Measurements from ENCODE around the gene PABPC5. TPM values are rescaled to one million over a fixed set of nuclear protein-coding genes. Genes with fewer than 3 reads are reported as not detected.

PABPC5 gene
- total and polyA plus RNA-seq, 2 experiments from 2014 or later = 2.8 to 5.4 TPM

DNA sequence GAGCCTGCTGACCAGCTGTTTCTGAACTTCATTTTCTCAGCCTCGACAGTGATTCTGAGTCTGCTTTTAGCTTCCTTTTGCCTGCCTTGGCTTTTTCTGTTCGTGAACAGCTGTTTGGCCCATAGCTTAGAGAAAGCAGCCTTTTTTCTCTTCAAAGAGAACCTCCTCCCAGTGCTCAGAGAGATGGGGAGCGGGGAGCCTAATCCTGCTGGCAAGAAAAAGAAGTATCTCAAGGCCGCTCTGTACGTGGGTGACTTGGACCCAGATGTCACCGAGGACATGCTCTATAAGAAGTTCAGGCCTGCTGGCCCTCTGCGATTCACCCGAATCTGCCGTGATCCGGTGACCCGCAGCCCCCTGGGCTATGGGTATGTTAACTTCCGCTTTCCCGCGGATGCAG lies 756 bp downstream of the PABPC5 start:
- peak; percentile 8 for DNase-seq (ENCODE audit: low spot score)
- no peaks in the 10 kb centered on the region for H3K9me2 ChIP-seq (replicated peaks; ENCODE audit: insufficient read depth)
- no peak for TF ChIP-seq CTCF (IDR thresholded peaks at IDR 0.05; ENCODE audit: poor library complexity)
- no peak for TF ChIP-seq EZH2phosphoT487 (IDR thresholded peaks at IDR 0.05; ENCODE audit: low read depth, severe bottlenecking, unreplicated experiment)
- TF ChIP-seq EZH2 (IDR thresholded peaks at IDR 0.05; ENCODE audit: borderline replicate concordance) = no peak
- H2AFZ ChIP-seq = peak overlapping the region; percentile 93
- H3K36me3 ChIP-seq (replicated peaks; ENCODE audit: insufficient read depth, low read depth) = no peaks in the 10 kb centered on the region
- H3K9me3 ChIP-seq (ENCODE audit: low read depth) = no peaks in the 10 kb centered on the region
- peak overlapping the region; percentile 36 for H3K4me3 ChIP-seq
- H3K27ac ChIP-seq = peak overlapping the region; percentile 92
- no peaks in the 10 kb centered on the region for H4K20me1 ChIP-seq (ENCODE audit: insufficient read depth, poor library complexity, severe bottlenecking)
- 69% methylated on average over 14 of the region's 14 CpGs for WGBS (ENCODE audit: low lambda C conversion rate, missing lambda C conversion rate)
- no peaks in the 10 kb centered on the region for H3K27me3 ChIP-seq
- H3K4me2 ChIP-seq = peak overlapping the region; percentile 83
- no peaks in the 10 kb centered on the region for H3K4me1 ChIP-seq (ENCODE audit: insufficient read depth)
- peaks cover 15% of the 10 kb centered on the region for H3K79me2 ChIP-seq

Small RNA genes lying within 50 kb of the gene (small RNA-seq; reads per million reads assigned to genes)
- not detected for gene AL662874.1

Measured in hepatocyte (in vitro differentiated cells).